A673 (cell line): ENCODE measurements around the gene PPP5C. TPM values are rescaled to one million over a fixed set of nuclear protein-coding genes. Genes with fewer than 3 reads are reported as not detected.
A peak's percentile ranks its signal among the peaks of the same experiment; 100 is the strongest.
"Not testable (repeated sequence)": the region's sequence is repeated elsewhere in the genome, so short reads cannot be mapped to it uniquely, and the experiment has no call there.

Experiments used
- BruUV-seq: library from RNA; stranded (reverse); fragments of 400-500 nt; replicated peaks from 2 replicates; lab custom pipeline; 2021; lab: Mats Ljungman, UMichigan
- CTCF ChIA-PET: fragments of 300-600 bp; sonication (Branson Sonifier 250); formaldehyde crosslinking; loops from one replicate; lab custom pipeline; 2022; ENCODE audit warnings: antibody characterized with exemption; lab: Charles Lee
- POLR2A ChIA-PET: fragments of 300-600 bp; sonication (Branson Sonifier 250); formaldehyde crosslinking; loops from one replicate; lab custom pipeline; 2022; ENCODE audit warnings: antibody characterized with exemption; ENCODE audit not compliant: low non-redundant PET; lab: Charles Lee
- DNase-seq: peaks from one replicate; pipeline ENCODE4 v3.0.0-alpha.2; 2015; ENCODE audit warnings: low spot score
- H3K27ac ChIP-seq: fragments of 200-600 bp; sonication (generic); 2 replicates; pipeline ENCODE4 v1.5.1; 2016; ENCODE audit warnings: mixed run types, low read depth, mild to moderate bottlenecking, mixed read lengths, antibody characterized with exemption, low read length; ENCODE audit not compliant: poor library complexity, severe bottlenecking
- H3K27me3 ChIP-seq: fragments of 200-600 bp; sonication (generic); replicated peaks from 2 replicates; pipeline ENCODE4 v1.6.1; 2017; ENCODE audit warnings: mixed run types, low read depth, mild to moderate bottlenecking, mixed read lengths, antibody characterized with exemption, low read length; ENCODE audit not compliant: insufficient read depth, poor library complexity
- H3K36me3 ChIP-seq: fragments of 200-600 bp; sonication (generic); 2 replicates; pipeline ENCODE4 v1.6.1; 2016; ENCODE audit warnings: mixed run types, mild to moderate bottlenecking, mixed read lengths, antibody characterized with exemption, low read length; ENCODE audit not compliant: insufficient read depth, poor library complexity, severe bottlenecking
- H3K4me1 ChIP-seq: fragments of 200-600 bp; sonication (generic); 2 replicates; pipeline ENCODE4 v1.6.1; 2017; ENCODE audit warnings: mixed run types, mild to moderate bottlenecking, mixed read lengths, antibody characterized with exemption, low read length; ENCODE audit not compliant: insufficient read depth, poor library complexity, severe bottlenecking
- H3K4me3 ChIP-seq: fragments of 200-600 bp; sonication (generic); 2 replicates; pipeline ENCODE4 v1.5.1; 2016; ENCODE audit warnings: low read depth, mixed run types, mild to moderate bottlenecking, mixed read lengths, low read length; ENCODE audit not compliant: poor library complexity, severe bottlenecking
- H3K9me3 ChIP-seq: fragments of 200-600 bp; sonication (generic); 2 replicates; pipeline ENCODE4 v1.6.1; 2016; ENCODE audit warnings: mixed run types, low read depth, mild to moderate bottlenecking, mixed read lengths, antibody characterized with exemption, low read length; ENCODE audit not compliant: poor library complexity, severe bottlenecking
- EZH2 ChIP-seq: fragments of 200-600 bp; sonication (generic); IDR thresholded peaks from 2 replicates; pipeline ENCODE4 v1.6.1; 2017; ENCODE audit warnings: borderline replicate concordance, low read depth, mild to moderate bottlenecking, mixed read lengths, antibody characterized with exemption, low read length; ENCODE audit not compliant: poor library complexity, severe bottlenecking
- intact Hi-C: fragments of 100-400 bp; cut with micrococcal nuclease; formaldehyde crosslinking; loops from one replicate; pipeline ENCODE4 v1.10.0; 2022; ENCODE audit not compliant: unreplicated experiment
- total RNA-seq: library from RNA; stranded (reverse); gene quantifications from 2 replicates; pipeline ENCODE4 v1.2.3, GENCODE V29; 2021
- TF ChIP-seq, protein P1 (sequence below): fragments of 300-800, 200-600 bp; sonication (generic); conservative IDR thresholded peaks from 2 replicates; pipeline ENCODE4 v1.5.1; 2017; ENCODE audit warnings: low read depth, mild to moderate bottlenecking, antibody characterized with exemption, low read length, moderate library complexity, mixed read lengths

Gene PPP5C
- total RNA-seq, 1 experiment from 2014 or later, result 164 TPM

- no peak for TF ChIP-seq EZH2
- TF ChIP-seq, protein P1, sequence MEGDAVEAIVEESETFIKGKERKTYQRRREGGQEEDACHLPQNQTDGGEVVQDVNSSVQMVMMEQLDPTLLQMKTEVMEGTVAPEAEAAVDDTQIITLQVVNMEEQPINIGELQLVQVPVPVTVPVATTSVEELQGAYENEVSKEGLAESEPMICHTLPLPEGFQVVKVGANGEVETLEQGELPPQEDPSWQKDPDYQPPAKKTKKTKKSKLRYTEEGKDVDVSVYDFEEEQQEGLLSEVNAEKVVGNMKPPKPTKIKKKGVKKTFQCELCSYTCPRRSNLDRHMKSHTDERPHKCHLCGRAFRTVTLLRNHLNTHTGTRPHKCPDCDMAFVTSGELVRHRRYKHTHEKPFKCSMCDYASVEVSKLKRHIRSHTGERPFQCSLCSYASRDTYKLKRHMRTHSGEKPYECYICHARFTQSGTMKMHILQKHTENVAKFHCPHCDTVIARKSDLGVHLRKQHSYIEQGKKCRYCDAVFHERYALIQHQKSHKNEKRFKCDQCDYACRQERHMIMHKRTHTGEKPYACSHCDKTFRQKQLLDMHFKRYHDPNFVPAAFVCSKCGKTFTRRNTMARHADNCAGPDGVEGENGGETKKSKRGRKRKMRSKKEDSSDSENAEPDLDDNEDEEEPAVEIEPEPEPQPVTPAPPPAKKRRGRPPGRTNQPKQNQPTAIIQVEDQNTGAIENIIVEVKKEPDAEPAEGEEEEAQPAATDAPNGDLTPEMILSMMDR, result peak; percentile 38
- no peak for DNase-seq
- POLR2A ChIA-PET, result no interaction called here
- no peaks in the 10 kb centered on the region for H3K36me3 ChIP-seq
- no peaks in the 10 kb centered on the region for H3K9me3 ChIP-seq
- H3K4me3 ChIP-seq, result no peak overlapping the region
- BruUV-seq, result no TSS peak
- no peak overlapping the region for H3K27ac ChIP-seq
- H3K27me3 ChIP-seq, result no peaks in the 10 kb centered on the region
- intact Hi-C loops, result no loop called here
- CTCF ChIA-PET, result interaction anchor here (0.7 kb wide), 2 partner anchors 28 to 29 kb away, joined by 5 to 10 read pairs; no protein-coding TSS in a partner anchor
- H3K4me1 ChIP-seq, result no peaks in the 10 kb centered on the region
These were observed 84.9 kb downstream of the PPP5C start for GRCh38 chr19:46431824-46432223.

- H3K9me3 ChIP-seq, CTCF ChIA-PET, intact Hi-C loops, H3K4me3 ChIP-seq, POLR2A ChIA-PET, H3K27ac ChIP-seq, DNase-seq, BruUV-seq, H3K4me1 ChIP-seq, H3K36me3 ChIP-seq, H3K27me3 ChIP-seq: not testable (repeated sequence)
These were observed 86.6 kb downstream of the PPP5C start for GRCh38 chr19:46433470-46433869.

GRCh38 chr19:46435009-46435408 lies 88.1 kb downstream of the PPP5C start:
- ChIA-PET CTCF (no interaction called here), POLR2A (no interaction called here)
- DNase-seq, result no peak
- BruUV-seq, result no TSS peak
- no peaks in the 10 kb centered on the region for H3K9me3 ChIP-seq
- no peak overlapping the region for H3K4me3 ChIP-seq
- TF ChIP-seq EZH2, result no peak
- TF ChIP-seq, protein P1, result no peak
- intact Hi-C loops, result no loop called here
- no peak overlapping the region for H3K27ac ChIP-seq
- no peaks in the 10 kb centered on the region for H3K27me3 ChIP-seq
- H3K4me1 ChIP-seq, result no peaks in the 10 kb centered on the region
- H3K36me3 ChIP-seq, result no peaks in the 10 kb centered on the region

GRCh38 chr19:46435689-46436088 lies 88.8 kb downstream of the PPP5C start:
- DNase-seq, POLR2A ChIA-PET, H3K9me3 ChIP-seq, H3K27ac ChIP-seq, H3K4me1 ChIP-seq, H3K4me3 ChIP-seq, H3K36me3 ChIP-seq, intact Hi-C loops, H3K27me3 ChIP-seq, BruUV-seq, CTCF ChIA-PET: not testable (repeated sequence)

Other genes starting within 250 kb of the PPP5C start
- not detected in 2 replicates for gene IGFL3, start 222.4 kb upstream of the PPP5C start, total RNA-seq
- gene IGFL2, start 198.8 kb upstream of the PPP5C start, total RNA-seq, result 0.45 and 0.59 TPM in 2 replicates
- gene IGFL1, start 117.3 kb upstream of the PPP5C start, total RNA-seq, result not detected in 2 replicates
- gene HIF3A, start 50.0 kb upstream of the PPP5C start, total RNA-seq, result 3.0 and 7.4 TPM in 2 replicates
- gene CCDC8, start 66.5 kb downstream of the PPP5C start, total RNA-seq, result 24.5 and 32.1 TPM in 2 replicates
- gene PNMA8C, start 81.8 kb downstream of the PPP5C start, total RNA-seq, result not detected in 2 replicates
- 12.8 and 15.9 TPM in 2 replicates for gene PNMA8A, start 124.5 kb downstream of the PPP5C start, total RNA-seq
- gene PNMA8B, start 148.8 kb downstream of the PPP5C start, total RNA-seq, result 0.75 and 0.81 TPM in 2 replicates